SK-N-MC (cell line): ENCODE measurements around the gene WRNIP1.

Experiments
- EZH2 ChIP-seq: fragments of 200-600 bp; sonication (generic); IDR thresholded peaks from one replicate; pipeline ENCODE4 v1.6.1; 2017; ENCODE audit warnings: antibody characterized with exemption
- FOXP2 ChIP-seq: optimal IDR thresholded peaks from 2 replicates; pipeline ENCODE3; 2011; ENCODE audit warnings: mild to moderate bottlenecking, moderate library complexity; ENCODE audit not compliant: insufficient read depth; ENCODE audit errors: extremely low read length, control extremely low read depth
- POLR2AphosphoS5 ChIP-seq: IDR thresholded peaks from 2 replicates; pipeline ENCODE4 v1.6.1; 2012; ENCODE audit warnings: mild to moderate bottlenecking, low read depth, low read length, borderline replicate concordance

DNA sequence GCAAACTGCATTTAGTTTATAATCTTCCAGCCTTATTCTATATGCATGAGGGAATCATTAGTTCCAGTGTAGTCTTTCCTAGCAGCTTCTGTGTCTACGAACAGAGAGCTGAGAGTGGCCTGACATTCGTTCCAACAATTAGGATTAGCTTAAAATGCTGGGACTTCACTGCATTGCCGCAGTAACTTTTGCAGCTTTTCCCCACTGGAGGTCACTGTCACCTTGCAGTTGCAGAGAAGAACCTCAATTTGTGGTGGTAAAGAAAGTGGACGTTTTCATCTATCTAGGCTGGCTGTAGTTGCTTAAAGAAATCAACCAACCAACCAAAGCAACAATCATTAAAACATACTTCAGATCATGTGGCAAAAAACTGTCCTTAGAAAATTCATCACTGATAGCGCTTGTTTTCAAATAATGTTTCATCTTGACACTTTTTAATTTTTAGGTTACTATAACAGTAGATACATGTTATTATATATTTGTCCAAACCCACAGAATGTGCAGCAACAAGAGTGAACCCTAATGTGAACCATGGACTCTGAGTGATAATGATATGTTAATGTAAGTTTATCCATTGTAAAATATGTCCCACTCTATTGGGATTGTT, 26.7 kb upstream of the WRNIP1 start:
- no peak for TF ChIP-seq POLR2AphosphoS5
- no peak for TF ChIP-seq EZH2
- no peak for TF ChIP-seq FOXP2
